HCT116 (cell line): ENCODE results near the gene ADM2.

ENCODE experiments used
- CTCF ChIP-seq, 3 experiments: fragments of 200-600 bp in 1 of 3; sonication (generic) in 1 of 3; IDR thresholded peaks in 2 of 3; conservative IDR thresholded peaks in 1 of 3; 2 replicates each; pipeline ENCODE4 v1.5.1; 2012 to 2017; ENCODE audit warnings: low read depth in 2 of 3, low read length in 2 of 3, antibody characterized with exemption in 1 of 3, borderline replicate concordance in 1 of 3, control low read depth in 1 of 3, mild to moderate bottlenecking in 1 of 3, mixed read lengths in 1 of 3, mixed run types in 1 of 3, moderate library complexity in 1 of 3; ENCODE audit not compliant: insufficient read depth in 1 of 3
- JUND ChIP-seq: IDR thresholded peaks from 2 replicates; pipeline ENCODE4 v1.6.1; 2012

GRCh38 chr22:50477923-50478322 lies 3.4 kb upstream of the ADM2 start:
- TF ChIP-seq CTCF (IDR thresholded peaks at IDR 0.05 in 2 of 3, conservative IDR thresholded peaks at IDR 0.05 in 1 of 3; ENCODE audit: borderline replicate concordance in 1 of 3, insufficient read depth in 1 of 3, low read depth in 2 of 3, low read length in 2 of 3) = no peak
- TF ChIP-seq JUND = no peak
